Activated T-cell treated with anti-CD3 and anti-CD28 coated beads, Interleukin-2, amount 50 U/mL, for 4 hours (primary cell): Measurements from ENCODE around the gene BRINP3. TPM values are rescaled to one million over a fixed set of nuclear protein-coding genes. Genes with fewer than 3 reads are reported as not detected.

Experiments
- ATAC-seq, 2 donors: fragments of 200-7000 bp; cut with Tn5 transposase; one replicate each; pipeline ENCODE4 v1.10.0; 2021
- DNase-seq: peaks from one replicate; pipeline ENCODE4 v3.0.0-alpha.2; 2020
- H3K27me3 Mint-ChIP-seq: one replicate; pipeline ENCODE4 v1.8.0; 2021; ENCODE audit warnings: low read depth, mixed read lengths
- H3K36me3 Mint-ChIP-seq: one replicate; pipeline ENCODE4 v1.8.0; 2022; ENCODE audit warnings: mixed read lengths; ENCODE audit not compliant: insufficient read depth
- H3K4me1 Mint-ChIP-seq: one replicate; pipeline ENCODE4 v1.8.0; 2021; ENCODE audit warnings: low read depth, mixed read lengths
- H3K4me3 Mint-ChIP-seq: one replicate; pipeline ENCODE4 v1.8.0; 2021; ENCODE audit warnings: mild to moderate bottlenecking, moderate library complexity, mixed read lengths
- H3K9me3 Mint-ChIP-seq: one replicate; pipeline ENCODE4 v1.8.0; 2021; ENCODE audit warnings: mixed read lengths
- total RNA-seq, 3 donors: library from RNA; stranded (reverse); gene quantifications; one replicate each; pipeline ENCODE4 v1.2.1, GENCODE V29; 2021

BRINP3 gene
- total RNA-seq, 3 donors from 2014 or later = not detected

DNA sequence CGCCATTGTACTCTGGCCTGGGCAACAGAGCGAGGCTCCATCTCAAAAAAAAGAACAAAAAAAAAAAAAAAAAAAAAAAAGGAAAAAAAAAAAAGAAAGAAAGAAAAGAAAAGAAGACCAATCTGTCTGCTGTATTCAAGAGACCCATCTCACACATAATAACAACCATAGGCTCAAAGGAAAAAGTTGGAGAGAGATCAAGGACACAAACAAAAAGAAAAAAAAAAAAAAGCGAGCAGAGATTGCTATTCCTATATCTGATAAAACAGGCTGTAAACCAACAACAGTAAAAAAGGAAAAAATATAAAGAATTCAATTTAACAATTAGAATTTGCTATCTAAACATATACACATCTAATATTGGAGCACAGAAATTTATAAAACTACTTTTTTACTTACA, 150.4 kb downstream of the BRINP3 start:
- H3K36me3 Mint-ChIP-seq = no peaks in the 10 kb centered on the region
- no peaks in the 10 kb centered on the region for H3K27me3 Mint-ChIP-seq
- H3K9me3 Mint-ChIP-seq = peaks cover 21% of the 10 kb centered on the region
- DNase-seq (no peak), ATAC-seq (no peak)
- no peaks in the 10 kb centered on the region for H3K4me1 Mint-ChIP-seq
- no peak overlapping the region for H3K4me3 Mint-ChIP-seq

DNA sequence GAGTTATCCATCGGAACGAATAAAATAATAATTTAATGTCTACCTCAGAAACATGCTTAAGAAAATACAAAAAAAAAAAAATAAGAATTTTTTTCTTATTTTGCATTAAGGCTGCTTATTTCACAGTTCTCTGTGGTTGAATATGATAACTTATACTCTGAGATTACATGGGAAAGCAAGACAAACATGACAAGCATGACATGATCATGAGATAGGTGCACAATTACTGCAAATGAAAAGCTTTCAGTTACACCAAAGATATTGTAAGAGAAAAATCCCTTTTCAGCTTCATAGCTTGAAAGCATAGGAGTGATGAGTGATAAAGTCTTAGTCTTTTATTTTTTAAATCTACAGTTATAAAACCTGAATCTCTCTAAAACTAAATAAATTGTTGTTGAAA, 154.1 kb downstream of the BRINP3 start:
- no peak overlapping the region for H3K4me3 Mint-ChIP-seq
- no peaks in the 10 kb centered on the region for H3K27me3 Mint-ChIP-seq
- no peak for ATAC-seq
- H3K36me3 Mint-ChIP-seq = no peaks in the 10 kb centered on the region
- no peak for DNase-seq
- H3K4me1 Mint-ChIP-seq = no peaks in the 10 kb centered on the region
- peaks cover 14% of the 10 kb centered on the region for H3K9me3 Mint-ChIP-seq

DNA sequence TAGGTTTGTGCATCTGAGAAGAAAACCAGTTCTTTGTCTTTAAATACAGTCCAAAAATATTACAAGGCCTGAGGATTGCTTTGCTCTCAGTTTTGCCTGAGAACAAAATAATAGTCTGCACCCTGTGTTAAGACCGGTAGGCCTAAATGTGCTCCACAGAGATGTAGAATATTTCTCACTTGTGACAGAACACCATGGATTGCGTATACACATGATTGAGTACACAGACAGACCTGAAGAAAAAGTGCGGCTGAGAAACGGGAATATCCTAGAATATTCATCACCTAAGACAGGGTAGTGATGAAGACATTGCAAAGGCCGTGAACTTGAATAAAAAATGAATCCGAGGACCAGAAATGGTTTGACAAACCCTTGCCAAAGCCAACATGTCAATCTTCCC, 155.4 kb downstream of the BRINP3 start:
- Mint-ChIP-seq H3K4me3 (no peak overlapping the region), H3K36me3 (no peaks in the 10 kb centered on the region), H3K9me3 (peaks cover 14% of the 10 kb centered on the region), H3K4me1 (no peaks in the 10 kb centered on the region), H3K27me3 (no peaks in the 10 kb centered on the region)
- no peak for ATAC-seq
- no peak for DNase-seq

DNA sequence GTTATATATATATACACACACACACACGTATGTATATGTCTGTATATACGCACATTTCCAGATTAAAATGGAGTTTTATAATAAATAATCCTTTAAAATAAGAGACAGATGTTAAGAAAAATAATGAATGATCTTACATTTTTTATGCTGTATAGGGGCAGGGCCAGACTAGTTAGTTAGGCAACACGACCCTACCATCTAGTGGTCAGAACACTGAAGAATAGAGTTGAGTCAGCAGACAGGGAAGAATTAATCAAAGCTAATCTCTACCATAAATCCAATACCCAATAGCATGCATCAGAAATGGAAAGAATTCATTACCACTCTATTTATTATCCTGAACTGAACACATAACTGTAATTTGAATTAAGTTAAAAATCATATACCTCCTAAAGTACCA, 156.7 kb downstream of the BRINP3 start:
- H3K4me1 Mint-ChIP-seq = no peaks in the 10 kb centered on the region
- H3K27me3 Mint-ChIP-seq = no peaks in the 10 kb centered on the region
- H3K4me3 Mint-ChIP-seq = no peak overlapping the region

DNA sequence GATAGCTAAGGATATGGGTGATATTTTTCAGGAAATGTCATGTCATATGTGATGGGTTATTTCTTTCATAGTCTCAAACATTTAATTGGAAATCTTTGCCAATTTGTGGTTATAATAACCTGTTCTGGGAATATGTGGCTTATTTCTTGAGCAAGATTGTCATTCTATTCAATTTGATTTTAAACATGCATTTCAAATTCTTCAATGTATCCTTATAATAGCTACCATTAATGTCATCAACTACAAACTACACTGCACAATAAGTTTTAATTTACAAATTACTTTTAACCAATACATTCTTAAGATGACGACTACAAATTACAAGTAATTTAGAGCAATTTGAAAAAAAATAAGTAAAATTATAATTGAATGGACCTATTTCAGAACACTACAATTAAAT, 164.9 kb downstream of the BRINP3 start:
- Mint-ChIP-seq H3K27me3 (no peaks in the 10 kb centered on the region), H3K9me3 (peaks cover 21% of the 10 kb centered on the region), H3K36me3 (no peaks in the 10 kb centered on the region), H3K4me1 (no peaks in the 10 kb centered on the region), H3K4me3 (no peak overlapping the region)
- DNase-seq (no peak), ATAC-seq (no peak)

More for the DNA sequence above, 156.7 kb downstream of the BRINP3 start:
- H3K36me3 Mint-ChIP-seq = no peaks in the 10 kb centered on the region
- peaks cover 7% of the 10 kb centered on the region for H3K9me3 Mint-ChIP-seq
- no peak for ATAC-seq
- no peak for DNase-seq

DNA sequence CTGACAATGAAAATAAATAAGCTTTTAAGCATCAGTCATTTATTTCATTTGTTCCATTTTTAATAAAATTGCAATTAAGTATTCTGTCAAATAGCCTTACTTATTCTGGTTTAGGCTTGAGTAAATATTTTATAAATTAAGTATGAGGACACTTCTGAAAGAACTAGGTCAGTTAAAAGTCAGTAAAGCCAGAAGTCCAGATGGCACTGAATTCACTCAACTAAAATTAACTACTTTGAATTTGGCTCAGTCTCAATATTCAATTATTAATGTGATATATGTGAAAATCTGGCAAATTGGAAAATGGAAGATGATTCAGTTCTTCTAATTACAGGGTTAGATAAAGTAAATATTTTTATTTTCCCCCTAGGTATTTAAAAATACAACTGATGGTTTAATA, 174.2 kb downstream of the BRINP3 start:
- ATAC-seq (no peak), DNase-seq (no peak)
- Mint-ChIP-seq H3K4me1 (no peaks in the 10 kb centered on the region), H3K4me3 (no peak overlapping the region), H3K36me3 (no peaks in the 10 kb centered on the region), H3K27me3 (no peaks in the 10 kb centered on the region), H3K9me3 (peaks cover 6% of the 10 kb centered on the region)

DNA sequence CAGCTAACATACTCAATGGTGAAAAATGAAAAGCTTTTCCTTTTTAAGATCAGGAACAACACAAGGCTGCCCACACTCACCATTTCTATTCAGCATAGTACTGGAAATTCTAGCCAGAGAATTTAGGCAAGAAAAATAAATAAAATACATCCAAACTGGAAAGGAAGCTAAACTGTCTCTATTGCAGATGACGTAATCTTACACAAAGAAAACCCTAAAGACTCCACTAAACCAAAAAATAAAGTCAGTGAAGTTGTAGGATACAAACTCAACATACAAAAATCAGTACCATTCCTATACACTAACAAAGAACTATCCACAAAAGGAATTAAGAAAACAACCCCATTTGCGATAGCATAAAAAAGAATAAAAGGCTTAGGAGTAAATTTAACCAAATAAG, 181.2 kb downstream of the BRINP3 start:
- Mint-ChIP-seq H3K4me1 (no peaks in the 10 kb centered on the region), H3K36me3 (no peaks in the 10 kb centered on the region), H3K4me3 (no peak overlapping the region), H3K27me3 (no peaks in the 10 kb centered on the region), H3K9me3 (peaks cover 10% of the 10 kb centered on the region)
- no peak for DNase-seq
- ATAC-seq = no peak

DNA sequence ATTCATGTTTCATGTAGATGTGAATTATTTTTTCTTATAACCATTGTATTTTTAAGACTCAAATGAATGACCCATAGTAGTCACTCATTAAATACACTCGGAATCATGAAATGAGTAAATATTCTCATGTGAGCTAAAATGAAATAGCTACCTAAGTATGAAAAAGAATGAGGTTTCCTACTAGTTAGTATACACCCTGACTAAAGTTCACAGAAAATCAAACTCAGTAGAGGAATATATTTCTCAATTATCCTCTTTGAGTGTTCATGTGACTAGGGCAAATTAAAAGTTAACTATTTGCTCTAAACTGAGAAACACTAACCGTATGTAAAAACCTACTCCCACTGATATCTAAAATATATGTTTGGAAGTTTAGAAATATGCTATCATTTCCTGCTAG, 187.8 kb downstream of the BRINP3 start:
- Mint-ChIP-seq H3K9me3 (peaks cover 13% of the 10 kb centered on the region), H3K27me3 (no peaks in the 10 kb centered on the region), H3K36me3 (no peaks in the 10 kb centered on the region), H3K4me3 (no peak overlapping the region), H3K4me1 (no peaks in the 10 kb centered on the region)
- ATAC-seq = no peak
- no peak for DNase-seq

DNA sequence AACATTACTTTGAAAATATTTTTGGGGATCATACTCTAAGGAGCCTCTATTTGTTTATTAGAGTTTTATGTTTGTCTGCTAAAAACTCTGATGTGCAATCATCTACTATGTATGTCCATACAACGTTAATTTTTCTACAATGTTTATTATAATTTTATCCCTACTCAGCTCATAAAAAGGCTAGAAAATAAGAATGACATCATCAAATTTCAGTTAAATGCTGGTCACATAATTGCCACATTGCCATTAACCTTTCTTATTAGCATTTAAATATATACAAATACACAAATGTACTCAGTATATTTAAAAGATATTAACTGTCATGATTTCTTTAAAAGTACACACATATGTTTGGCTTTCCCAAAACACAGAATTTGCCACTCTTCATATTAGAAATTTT, 191.6 kb downstream of the BRINP3 start:
- H3K36me3 Mint-ChIP-seq = no peaks in the 10 kb centered on the region

DNA sequence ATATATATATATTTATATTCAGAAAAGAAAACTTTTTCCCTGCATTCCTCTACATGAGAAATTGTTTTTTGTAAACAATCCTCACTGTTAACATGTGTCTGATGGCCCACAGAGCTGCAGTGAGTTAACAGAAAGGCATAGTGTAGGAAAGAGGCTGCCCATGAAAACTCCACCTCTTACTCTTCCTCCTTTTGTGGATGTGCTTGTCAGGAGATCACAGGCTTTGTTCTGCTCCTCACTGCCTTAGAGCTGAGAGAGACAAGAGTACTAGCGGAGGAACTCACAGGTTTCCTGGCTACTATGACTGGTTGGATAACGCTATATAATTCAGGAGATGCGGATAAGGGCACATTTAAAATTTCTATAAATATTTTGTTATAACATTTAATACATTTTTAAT, 200.6 kb downstream of the BRINP3 start:
- Mint-ChIP-seq H3K27me3 (no peaks in the 10 kb centered on the region), H3K4me3 (no peak overlapping the region), H3K4me1 (no peaks in the 10 kb centered on the region), H3K9me3 (peaks cover 19% of the 10 kb centered on the region), H3K36me3 (no peaks in the 10 kb centered on the region)
- DNase-seq (no peak), ATAC-seq (no peak)

More for the DNA sequence above, 191.6 kb downstream of the BRINP3 start:
- H3K27me3 Mint-ChIP-seq = no peaks in the 10 kb centered on the region
- H3K4me3 Mint-ChIP-seq = no peak overlapping the region
- ATAC-seq (no peak), DNase-seq (no peak)
- H3K4me1 Mint-ChIP-seq = no peaks in the 10 kb centered on the region
- H3K9me3 Mint-ChIP-seq = peaks cover 6% of the 10 kb centered on the region

DNA sequence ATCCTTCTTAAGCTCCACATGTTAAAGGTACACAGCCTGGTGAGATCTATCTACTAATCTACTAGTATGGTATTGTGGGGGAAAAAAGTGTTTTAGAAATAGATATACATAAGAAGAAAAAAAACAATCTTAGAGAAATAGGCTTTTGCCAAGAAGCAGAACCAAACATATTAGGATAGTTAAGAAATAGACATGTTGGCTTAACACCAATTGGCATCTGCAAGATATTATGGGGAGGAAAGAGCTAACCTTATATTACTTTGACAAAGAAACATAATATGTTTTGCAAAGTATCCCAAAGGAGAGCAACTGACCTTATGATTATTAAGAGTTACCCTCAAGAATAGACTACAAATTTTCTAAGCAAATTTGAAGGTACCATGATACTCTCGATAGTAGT, 202.9 kb downstream of the BRINP3 start:
- H3K27me3 Mint-ChIP-seq = no peaks in the 10 kb centered on the region
- H3K4me3 Mint-ChIP-seq = no peak overlapping the region
- peaks cover 17% of the 10 kb centered on the region for H3K9me3 Mint-ChIP-seq

DNA sequence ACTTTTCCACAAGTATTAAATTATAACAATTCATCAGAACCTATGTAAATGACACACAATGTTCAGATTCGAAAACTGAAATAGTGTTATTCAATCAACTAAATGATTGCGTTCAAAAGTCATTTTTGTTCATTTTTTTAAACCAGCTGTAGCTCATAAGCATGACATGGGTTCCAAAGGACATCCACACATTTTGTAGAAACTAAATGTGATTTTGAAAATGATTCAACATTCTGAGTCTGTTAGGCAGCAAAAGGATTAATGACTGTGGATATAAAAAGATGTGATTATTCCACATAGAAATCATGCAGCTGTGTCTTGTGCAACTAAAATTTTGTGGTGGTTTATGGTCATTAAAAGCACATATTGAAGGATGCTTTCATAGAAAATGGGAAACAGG, 204.5 kb downstream of the BRINP3 start:
- Mint-ChIP-seq H3K4me3 (no peak overlapping the region), H3K27me3 (no peaks in the 10 kb centered on the region), H3K9me3 (peaks cover 24% of the 10 kb centered on the region), H3K36me3 (no peaks in the 10 kb centered on the region), H3K4me1 (no peaks in the 10 kb centered on the region)
- ATAC-seq (no peak), DNase-seq (no peak)

More for the DNA sequence above, 202.9 kb downstream of the BRINP3 start:
- no peak for ATAC-seq
- H3K4me1 Mint-ChIP-seq = no peaks in the 10 kb centered on the region
- no peaks in the 10 kb centered on the region for H3K36me3 Mint-ChIP-seq
- DNase-seq = no peak

DNA sequence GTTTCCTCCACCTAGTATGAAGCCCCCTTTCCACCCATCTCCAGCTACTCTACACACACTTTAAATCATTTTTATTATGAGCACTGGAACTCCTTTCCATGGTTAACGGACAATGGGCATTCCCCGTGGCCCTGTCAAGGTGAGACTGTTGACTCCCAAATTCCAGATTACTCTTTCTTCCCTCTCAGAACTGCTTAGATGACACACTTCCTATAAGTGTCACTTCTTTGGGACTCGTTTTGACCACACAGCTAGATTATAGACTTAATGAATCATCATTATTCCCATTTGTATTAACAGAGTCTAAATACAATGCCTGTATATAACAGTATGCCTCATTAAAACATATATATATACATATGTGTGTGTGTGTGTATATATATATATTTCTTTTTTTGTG, 215.1 kb downstream of the BRINP3 start:
- Mint-ChIP-seq H3K36me3 (no peaks in the 10 kb centered on the region), H3K4me3 (no peak overlapping the region)

DNA sequence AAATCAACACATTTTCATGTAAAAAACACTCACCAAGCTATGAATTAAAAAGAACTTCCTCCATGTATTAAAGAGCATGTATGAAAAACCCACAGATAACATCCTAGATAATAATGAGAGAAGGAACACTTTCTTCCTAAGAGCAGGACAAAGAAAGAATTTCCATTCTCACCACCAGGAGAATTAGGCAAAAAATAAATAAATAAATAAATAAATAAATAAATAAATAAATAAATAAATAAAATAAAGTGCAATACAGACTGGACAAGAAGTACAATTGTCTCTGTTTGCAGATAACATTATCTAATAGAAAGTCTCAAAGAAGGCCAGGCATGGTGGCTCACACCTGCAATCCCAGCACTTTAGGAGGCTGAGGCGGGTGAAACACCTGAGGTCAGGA, 218.2 kb downstream of the BRINP3 start:
- ATAC-seq = no peak
- H3K4me1 Mint-ChIP-seq = no peaks in the 10 kb centered on the region
- no peaks in the 10 kb centered on the region for H3K27me3 Mint-ChIP-seq
- H3K36me3 Mint-ChIP-seq = no peaks in the 10 kb centered on the region
- H3K9me3 Mint-ChIP-seq = peaks cover 16% of the 10 kb centered on the region
- H3K4me3 Mint-ChIP-seq = no peak overlapping the region
- no peak for DNase-seq

More for the DNA sequence above, 215.1 kb downstream of the BRINP3 start:
- no peaks in the 10 kb centered on the region for H3K27me3 Mint-ChIP-seq
- DNase-seq (no peak), ATAC-seq (no peak)
- H3K4me1 Mint-ChIP-seq = no peaks in the 10 kb centered on the region
- H3K9me3 Mint-ChIP-seq = no peaks in the 10 kb centered on the region

DNA sequence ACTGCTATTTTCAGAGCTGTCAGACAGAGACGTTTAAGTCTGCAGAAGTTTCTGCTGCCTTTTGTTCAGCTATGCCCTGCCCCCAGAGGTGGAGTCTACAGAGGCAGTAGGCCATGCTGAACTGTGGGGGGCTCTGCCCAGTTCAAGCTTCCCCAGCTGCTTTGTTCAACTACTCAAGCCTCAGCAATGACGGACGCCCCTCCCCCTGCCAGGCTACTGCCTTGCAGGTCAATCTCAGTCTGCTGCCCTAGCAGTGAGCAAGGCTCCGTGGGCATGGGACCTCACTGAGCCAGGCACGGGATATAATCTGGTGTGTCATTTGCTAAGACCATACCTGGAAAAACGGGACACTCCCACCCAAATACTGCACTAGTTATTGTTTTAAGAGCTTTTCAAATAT, 219.7 kb downstream of the BRINP3 start:
- DNase-seq (no peak), ATAC-seq (no peak)
- Mint-ChIP-seq H3K9me3 (peaks cover 23% of the 10 kb centered on the region), H3K4me3 (no peak overlapping the region), H3K36me3 (no peaks in the 10 kb centered on the region), H3K4me1 (no peaks in the 10 kb centered on the region), H3K27me3 (no peaks in the 10 kb centered on the region)

DNA sequence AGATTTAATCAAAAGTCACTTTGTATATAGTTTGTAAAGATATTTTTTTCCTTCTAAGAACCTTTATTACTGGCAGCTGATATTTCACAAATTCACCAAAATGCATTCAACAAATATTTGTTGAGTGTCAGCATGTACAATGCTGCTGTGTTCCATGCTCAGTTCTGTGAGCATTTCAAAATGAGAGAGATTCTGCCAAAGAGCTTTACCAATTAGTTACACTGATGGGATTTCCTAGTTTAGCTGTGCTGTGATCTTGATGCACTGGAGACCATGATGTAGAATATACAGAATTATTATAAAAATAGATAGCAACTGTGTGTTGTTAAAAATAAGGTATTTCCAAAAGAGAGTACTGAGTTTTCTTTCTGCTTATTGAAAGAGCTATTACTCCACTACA, 225.6 kb downstream of the BRINP3 start:
- no peaks in the 10 kb centered on the region for H3K4me1 Mint-ChIP-seq
- no peaks in the 10 kb centered on the region for H3K27me3 Mint-ChIP-seq
- no peak for ATAC-seq
- H3K9me3 Mint-ChIP-seq = peaks cover 34% of the 10 kb centered on the region
- no peak for DNase-seq
- no peak overlapping the region for H3K4me3 Mint-ChIP-seq
- no peaks in the 10 kb centered on the region for H3K36me3 Mint-ChIP-seq
